GM23248 (cell line): ENCODE results near the gene ANGPTL4. TPM values are rescaled to one million over a fixed set of nuclear protein-coding genes. Genes with fewer than 3 reads are reported as not detected.
A peak's percentile ranks its signal among the peaks of the same experiment; 100 is the strongest.
"Not testable (repeated sequence)": the region's sequence is repeated elsewhere in the genome, so short reads cannot be mapped to it uniquely, and the experiment has no call there.

Experiments used
- DNase-seq: peaks from one replicate; pipeline ENCODE4 v3.0.0-alpha.2; 2015
- H2AFZ ChIP-seq: fragments of 200-600 bp; sonication (generic); 2 replicates; pipeline ENCODE4 v1.6.1; 2016; ENCODE audit warnings: antibody characterized with exemption
- H3F3A ChIP-seq: fragments of 200-600 bp; sonication (generic); 2 replicates; pipeline ENCODE4 v1.6.1; 2016; ENCODE audit warnings: mild to moderate bottlenecking, antibody characterized with exemption, mixed run types; ENCODE audit not compliant: insufficient read depth
- H3K27ac ChIP-seq: fragments of 200-600 bp; sonication (generic); 2 replicates; pipeline ENCODE4 v1.5.1; 2016; ENCODE audit warnings: mild to moderate bottlenecking
- H3K27me3 ChIP-seq: fragments of 200-600 bp; sonication (generic); replicated peaks from 2 replicates; pipeline ENCODE4 v1.6.1; 2016; ENCODE audit warnings: mild to moderate bottlenecking; ENCODE audit not compliant: insufficient read depth
- H3K36me3 ChIP-seq: fragments of 200-600 bp; sonication (generic); 2 replicates; pipeline ENCODE4 v1.6.1; 2016; ENCODE audit warnings: low read depth, mild to moderate bottlenecking
- H3K4me1 ChIP-seq: fragments of 200-600 bp; sonication (generic); 2 replicates; pipeline ENCODE4 v1.6.1; 2016; ENCODE audit warnings: mild to moderate bottlenecking; ENCODE audit not compliant: insufficient read depth
- H3K4me2 ChIP-seq: fragments of 200-600 bp; sonication (generic); one replicate; pipeline ENCODE4 v1.6.1; 2016; ENCODE audit warnings: mild to moderate bottlenecking; ENCODE audit not compliant: unreplicated experiment
- H3K4me3 ChIP-seq: fragments of 200-600 bp; sonication (generic); 2 replicates; pipeline ENCODE4 v1.5.1; 2016; ENCODE audit warnings: mild to moderate bottlenecking
- H3K79me2 ChIP-seq: fragments of 200-600 bp; sonication (generic); 2 replicates; pipeline ENCODE4 v1.6.1; 2016; ENCODE audit warnings: mild to moderate bottlenecking; ENCODE audit not compliant: insufficient read depth
- H3K9ac ChIP-seq: fragments of 200-600 bp; sonication (generic); 2 replicates; pipeline ENCODE4 v1.6.1; 2016; ENCODE audit warnings: mild to moderate bottlenecking
- H3K9me2 ChIP-seq: fragments of 200-600 bp; sonication (generic); 2 replicates; pipeline ENCODE4 v1.6.1; 2016; ENCODE audit warnings: mixed run types, mild to moderate bottlenecking, moderate library complexity; ENCODE audit not compliant: insufficient read depth
- H3K9me3 ChIP-seq: fragments of 200-600 bp; sonication (generic); one replicate; pipeline ENCODE4 v1.6.1; 2017; ENCODE audit warnings: low read depth
- H4K20me1 ChIP-seq: fragments of 200-600 bp; sonication (generic); 2 replicates; pipeline ENCODE4 v1.6.0; 2016; ENCODE audit not compliant: insufficient read depth
- EZH2 ChIP-seq: fragments of 200-600 bp; sonication (generic); IDR thresholded peaks from 2 replicates; pipeline ENCODE4 v1.6.1; 2018; ENCODE audit warnings: antibody characterized with exemption, mild to moderate bottlenecking; ENCODE audit not compliant: insufficient read depth, poor library complexity, severe bottlenecking
- EZH2phosphoT487 ChIP-seq: fragments of 200-600 bp; sonication (generic); IDR thresholded peaks from 2 replicates; pipeline ENCODE4 v1.6.1; 2018; ENCODE audit warnings: antibody characterized with exemption, moderate library complexity, mild to moderate bottlenecking, low read depth; ENCODE audit not compliant: insufficient read depth
- WGBS, 2 experiments: methylation state at CpG; one replicate each; pipeline ENCODE4 v1.1.6; 2015 to 2017; ENCODE audit warnings: low lambda C conversion rate in 2 of 2, low coverage in 1 of 2; ENCODE audit errors: missing lambda C conversion rate in 2 of 2; 5-methylcytosine and 5-hydroxymethylcytosine counted together
- in situ Hi-C: fragments of 300-500 bp; cut with MboI; formaldehyde crosslinking; loops from 2 replicates; pipeline ENCODE4 v1.15.0; 2020
- polyA plus RNA-seq: library from polyadenylated mRNA; unstranded; fragments of >200 nt; fragmentation: Nextera tagmentation; extraction: Ambion mirVana; gene quantifications from 2 replicates; pipeline ENCODE4 v1.2.1, GENCODE V29; 2016
- total RNA-seq: library from RNA; depleted of rRNA; stranded (reverse); fragments of >200 nt; shearing (Covaris generic); gene quantifications from 2 replicates; pipeline ENCODE4 v1.2.3, GENCODE V29; 2014

The ANGPTL4 gene
- total and polyA plus RNA-seq, 2 experiments from 2014 or later, result 13.1 to 37.9 TPM

- H3K4me1 ChIP-seq, result no peaks in the 10 kb centered on the region
- H2AFZ ChIP-seq, result no peak overlapping the region
- H3K27me3 ChIP-seq, result no peaks in the 10 kb centered on the region
- no peak overlapping the region for H3K27ac ChIP-seq
- no peak for DNase-seq
- TF ChIP-seq EZH2 (no peak), EZH2phosphoT487 (no peak)
- H3K9ac ChIP-seq, result no peak overlapping the region
- no peaks in the 10 kb centered on the region for H3K9me2 ChIP-seq
- in situ Hi-C loops, result no loop called here
- H3K79me2 ChIP-seq, result peaks cover 19% of the 10 kb centered on the region; the same call in 1 of the 2 replicates
- no peaks in the 10 kb centered on the region for H3K9me3 ChIP-seq
- H3K4me2 ChIP-seq, result no peak overlapping the region
- 74 to 88% methylated on average over 7 to 24 of the region's 24 CpGs for WGBS, 2 experiments
- H4K20me1 ChIP-seq, result no peaks in the 10 kb centered on the region
- no peaks in the 10 kb centered on the region for H3F3A ChIP-seq
- no peak overlapping the region for H3K4me3 ChIP-seq
- H3K36me3 ChIP-seq, result no peaks in the 10 kb centered on the region
Measured at GRCh38 chr19:8403820-8404109, 39.8 kb downstream of the ANGPTL4 start.

GRCh38 chr19:8404391-8405151 is 40.6 kb downstream of the ANGPTL4 start:
- Histone ChIP-seq H3K9me3 (no peaks in the 10 kb centered on the region), H4K20me1 (no peaks in the 10 kb centered on the region), H3K9me2 (no peaks in the 10 kb centered on the region), H3K27ac (no peak overlapping the region), H2AFZ (no peak overlapping the region), H3K4me2 (no peak overlapping the region), H3K4me1 (no peaks in the 10 kb centered on the region), H3K79me2 (peaks cover 11% of the 10 kb centered on the region; the same call in 1 of the 2 replicates), H3F3A (no peaks in the 10 kb centered on the region), H3K36me3 (no peaks in the 10 kb centered on the region), H3K4me3 (no peak overlapping the region), H3K27me3 (no peaks in the 10 kb centered on the region), H3K9ac (no peak overlapping the region)
- TF ChIP-seq EZH2, result no peak
- TF ChIP-seq EZH2phosphoT487, result no peak
- DNase-seq, result no peak
- 93 to 95% methylated on average over 7 to 18 of the region's 18 CpGs for WGBS, 2 experiments
- in situ Hi-C loops, result no loop called here

DNA sequence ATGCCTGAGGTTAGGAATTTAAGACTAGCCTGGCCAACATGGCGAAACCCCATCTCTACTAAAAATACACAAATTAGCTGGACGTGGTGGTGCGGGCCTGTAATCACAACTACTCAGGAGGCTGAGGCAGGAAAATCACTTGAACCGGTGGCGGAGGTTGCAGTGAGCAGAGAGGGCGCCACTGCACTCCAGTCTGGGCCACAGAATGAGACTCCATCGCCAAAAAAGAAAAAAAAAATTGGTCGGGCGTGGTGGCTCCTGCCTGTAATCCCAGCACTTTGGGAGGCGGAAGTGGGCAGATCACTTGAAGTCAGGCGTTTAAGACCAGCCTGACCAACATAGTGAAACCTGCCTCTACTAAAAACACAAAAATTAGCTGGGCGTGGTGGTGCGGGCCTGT is 46.8 kb downstream of the ANGPTL4 start:
- H2AFZ ChIP-seq, H3K9me2 ChIP-seq, DNase-seq, H3K9ac ChIP-seq, H3F3A ChIP-seq, H3K4me3 ChIP-seq, H3K36me3 ChIP-seq, H3K27me3 ChIP-seq, H3K4me2 ChIP-seq, H3K27ac ChIP-seq, in situ Hi-C loops, H4K20me1 ChIP-seq, H3K79me2 ChIP-seq, H3K9me3 ChIP-seq, H3K4me1 ChIP-seq: not testable (repeated sequence)
- 87 to 88% methylated on average over 13 of the region's 13 CpGs for WGBS, 2 experiments

GRCh38 chr19:8412783-8413628 is 49.1 kb downstream of the ANGPTL4 start, which contains the start of gene MARCHF2:
Gene MARCHF2 (plus strand): TSS chr19:8413305. CDS start chr19:8421841, 8,536 bp downstream.
- Histone ChIP-seq H3K4me3 (peak within 1 kb of the TSS; percentile 75), H3K27ac (no peak within 1 kb of the TSS), H3K79me2 (no peaks in the 10 kb centered on the region), H2AFZ (peak within 1 kb of the TSS; percentile 84), H3K4me1 (no peaks in the 10 kb centered on the region; the same call in 1 of the 2 replicates), H4K20me1 (no peaks in the 10 kb centered on the region), H3K9me2 (no peaks in the 10 kb centered on the region), H3K9ac (peak within 1 kb of the TSS; percentile 68), H3K36me3 (no peaks in the 10 kb centered on the region), H3K9me3 (no peaks in the 10 kb centered on the region), H3K27me3 (no peaks in the 10 kb centered on the region), H3F3A (peaks cover 6% of the 10 kb centered on the region; the same call in 1 of the 2 replicates), H3K4me2 (peak within 1 kb of the TSS; percentile 86)
- TF ChIP-seq EZH2phosphoT487 (no peak), EZH2 (no peak)
- peak; percentile 99 for DNase-seq
- in situ Hi-C loops, result no loop called here
- WGBS, 2 experiments, result 12 to 13% methylated on average over 46 to 48 of the region's 89 CpGs
